Measurements from ENCODE around the gene MYO1D. TPM values are rescaled to one million over a fixed set of nuclear protein-coding genes. Genes with fewer than 3 reads are reported as not detected.

Gene MYO1D
- total and polyA plus RNA-seq, 11 donors, result 3.3 to 15.5 (median 8.9) TPM

- Histone ChIP-seq H3K27ac (no peak overlapping the region), H3K4me3 (no peak overlapping the region), H3K4me1 (peaks cover 0 to 9% (median 0%) of the 10 kb centered on the region in 12 donors), H3K27me3 (no peaks in the 10 kb centered on the region), H3K9me3 (no peaks in the 10 kb centered on the region), H3K36me3 (no peaks in the 10 kb centered on the region)
- no peak for DNase-seq
- WGBS, 4 donors, result 92 to 96% (median 95%) methylated on average over 5 of the region's 5 CpGs
- intact Hi-C loops (cut with DNase I), result loop anchor here in 1 of 10 donors (5.0 kb wide), 1 partner anchor 62 kb away; no protein-coding TSS in a partner anchor
- TF ChIP-seq POLR2A (IDR thresholded peaks at IDR 0.05), result no peak
- TF ChIP-seq CTCF (IDR thresholded peaks at IDR 0.05), result no peak
- ATAC-seq, result no peak
These were observed 66.2 kb downstream of the MYO1D start for GRCh38 chr17:32810690-32811089.

DNA sequence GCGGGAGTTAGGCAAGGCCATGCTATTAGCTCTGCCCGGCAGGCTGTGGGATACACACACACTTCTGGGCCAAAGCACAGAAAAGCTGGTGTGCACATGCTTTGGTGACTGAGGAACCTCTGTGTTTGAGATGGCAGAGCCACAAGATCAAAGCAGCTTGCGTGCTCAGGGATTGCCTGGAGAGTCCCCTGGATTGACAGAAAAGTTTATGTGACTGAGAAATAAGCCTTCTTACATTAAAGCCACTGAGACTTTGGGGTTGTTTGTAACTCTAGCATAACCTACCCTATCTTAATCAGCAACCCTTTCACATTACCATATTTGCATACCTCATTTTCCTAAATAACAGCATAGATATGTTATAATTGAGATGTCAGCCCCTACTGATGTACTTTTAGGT, 69.3 kb downstream of the MYO1D start:
- WGBS, 4 donors, result 90 to 96% (median 94%) methylated on average over 3 of the region's 3 CpGs
- no peaks in the 10 kb centered on the region for H3K27me3 ChIP-seq
- intact Hi-C loops (cut with DNase I), result no loop called here
- H3K4me1 ChIP-seq, result peaks cover 0 to 11% (median 0%) of the 10 kb centered on the region in 12 donors
- no peaks in the 10 kb centered on the region for H3K9me3 ChIP-seq
- DNase-seq, result no peak
- no peak for ATAC-seq
- H3K36me3 ChIP-seq, result no peaks in the 10 kb centered on the region
- H3K4me3 ChIP-seq, result no peak overlapping the region
- TF ChIP-seq CTCF (IDR thresholded peaks at IDR 0.05) (no peak), POLR2A (IDR thresholded peaks at IDR 0.05) (no peak)
- H3K27ac ChIP-seq, result no peak overlapping the region

GRCh38 chr17:32806646-32807045, 70.3 kb downstream of the MYO1D start:
- DNase-seq (no peak), ATAC-seq (no peak)
- no peak overlapping the region for H3K4me3 ChIP-seq
- H3K9me3 ChIP-seq, result no peaks in the 10 kb centered on the region
- H3K36me3 ChIP-seq, result no peaks in the 10 kb centered on the region
- peaks cover 0 to 16% (median 0%) of the 10 kb centered on the region in 12 donors for H3K4me1 ChIP-seq
- intact Hi-C loops (cut with DNase I), result no loop called here
- no peaks in the 10 kb centered on the region for H3K27me3 ChIP-seq
- WGBS, 4 donors, result 71 to 78% (median 73%) methylated on average over 2 of the region's 2 CpGs
- no peak for TF ChIP-seq CTCF (IDR thresholded peaks at IDR 0.05)
- TF ChIP-seq POLR2A (IDR thresholded peaks at IDR 0.05), result no peak
- H3K27ac ChIP-seq, result no peak overlapping the region

- DNase-seq (no peak), ATAC-seq (no peak)
- intact Hi-C loops (cut with DNase I), result no loop called here
- H3K4me3 ChIP-seq, result no peak overlapping the region
- TF ChIP-seq CTCF (IDR thresholded peaks at IDR 0.05) (no peak), POLR2A (IDR thresholded peaks at IDR 0.05) (no peak)
- no peaks in the 10 kb centered on the region for H3K27me3 ChIP-seq
- peaks cover 0 to 25% (median 0%) of the 10 kb centered on the region in 12 donors for H3K4me1 ChIP-seq
- no peak overlapping the region for H3K27ac ChIP-seq
- H3K9me3 ChIP-seq, result no peaks in the 10 kb centered on the region
- 88 to 95% (median 91%) methylated on average over 5 of the region's 5 CpGs for WGBS, 4 donors
- no peaks in the 10 kb centered on the region for H3K36me3 ChIP-seq
These were observed 71.6 kb downstream of the MYO1D start for GRCh38 chr17:32805029-32805976.
